ENCODE results near the gene CAPN15.

CAPN15 gene

GRCh38 chr16:496097-496886, 31.2 kb upstream of the CAPN15 start:
- Histone ChIP-seq H3K4me3 (replicated peaks; ENCODE audit: insufficient read depth, low read length) (no peak overlapping the region), H3K27ac (replicated peaks) (no peak overlapping the region), H3K27me3 (ENCODE audit: insufficient read depth, poor library complexity, severe bottlenecking) (no peaks in the 10 kb centered on the region)
- TF ChIP-seq SPI1 (IDR thresholded peaks at IDR 0.05; ENCODE audit: borderline replicate concordance, low read depth) = no peak
- TF ChIP-seq POLR2AphosphoS5 (IDR thresholded peaks at IDR 0.05; ENCODE audit: low read depth) = no peak
- TF ChIP-seq GABPA (IDR thresholded peaks at IDR 0.05; ENCODE audit: low read depth) = no peak
- no peak for TF ChIP-seq REST (IDR thresholded peaks at IDR 0.05; ENCODE audit: insufficient replicate concordance, low read depth)
- TF ChIP-seq CTCF (IDR thresholded peaks at IDR 0.05; ENCODE audit: insufficient read depth, low read length) = no peak
- DNase-seq (ENCODE audit: low read depth in 1 of 2, low spot score in 1 of 2) = no peak

- H3K27ac ChIP-seq (replicated peaks) = no peak overlapping the region
- TF ChIP-seq GABPA (IDR thresholded peaks at IDR 0.05; ENCODE audit: low read depth) (no peak), REST (IDR thresholded peaks at IDR 0.05; ENCODE audit: insufficient replicate concordance, low read depth) (no peak), CTCF (IDR thresholded peaks at IDR 0.05; ENCODE audit: insufficient read depth, low read length) (no peak), SPI1 (IDR thresholded peaks at IDR 0.05; ENCODE audit: borderline replicate concordance, low read depth) (no peak), POLR2AphosphoS5 (IDR thresholded peaks at IDR 0.05; ENCODE audit: low read depth) (no peak)
Measured at GRCh38 chr16:497258-497657, 30.3 kb upstream of the CAPN15 start.

GRCh38 chr16:499924-500323, 27.6 kb upstream of the CAPN15 start:
- no peaks in the 10 kb centered on the region for H3K27me3 ChIP-seq (ENCODE audit: insufficient read depth, poor library complexity, severe bottlenecking)
- TF ChIP-seq SPI1 (IDR thresholded peaks at IDR 0.05; ENCODE audit: borderline replicate concordance, low read depth) (no peak), GABPA (IDR thresholded peaks at IDR 0.05; ENCODE audit: low read depth) (no peak), POLR2AphosphoS5 (IDR thresholded peaks at IDR 0.05; ENCODE audit: low read depth) (no peak), CTCF (IDR thresholded peaks at IDR 0.05; ENCODE audit: insufficient read depth, low read length) (no peak), REST (IDR thresholded peaks at IDR 0.05; ENCODE audit: insufficient replicate concordance, low read depth) (no peak)
- DNase-seq (ENCODE audit: low read depth in 1 of 2, low spot score in 1 of 2) = no peak
- no peak overlapping the region for H3K27ac ChIP-seq (replicated peaks)
- no peak overlapping the region for H3K4me3 ChIP-seq (replicated peaks; ENCODE audit: insufficient read depth, low read length)

More at GRCh38 chr16:497258-497657, 30.3 kb upstream of the CAPN15 start:
- Histone ChIP-seq H3K27me3 (ENCODE audit: insufficient read depth, poor library complexity, severe bottlenecking) (no peaks in the 10 kb centered on the region), H3K4me3 (replicated peaks; ENCODE audit: insufficient read depth, low read length) (no peak overlapping the region)
- DNase-seq (ENCODE audit: low read depth in 1 of 2, low spot score in 1 of 2) = no peak

Measured in HL-60 (cell line).